Activated CD8-positive, alpha-beta memory T cell treated with anti-CD3 and anti-CD28 coated beads, Interleukin-2, amount 50 U/mL, for 24 hours (primary cell): ENCODE results near the gene COX18.

Experiments
- DNase-seq: peaks from one replicate; pipeline ENCODE4 v3.0.0-alpha.2; 2020; ENCODE audit errors: extremely low read depth

The COX18 gene

DNA sequence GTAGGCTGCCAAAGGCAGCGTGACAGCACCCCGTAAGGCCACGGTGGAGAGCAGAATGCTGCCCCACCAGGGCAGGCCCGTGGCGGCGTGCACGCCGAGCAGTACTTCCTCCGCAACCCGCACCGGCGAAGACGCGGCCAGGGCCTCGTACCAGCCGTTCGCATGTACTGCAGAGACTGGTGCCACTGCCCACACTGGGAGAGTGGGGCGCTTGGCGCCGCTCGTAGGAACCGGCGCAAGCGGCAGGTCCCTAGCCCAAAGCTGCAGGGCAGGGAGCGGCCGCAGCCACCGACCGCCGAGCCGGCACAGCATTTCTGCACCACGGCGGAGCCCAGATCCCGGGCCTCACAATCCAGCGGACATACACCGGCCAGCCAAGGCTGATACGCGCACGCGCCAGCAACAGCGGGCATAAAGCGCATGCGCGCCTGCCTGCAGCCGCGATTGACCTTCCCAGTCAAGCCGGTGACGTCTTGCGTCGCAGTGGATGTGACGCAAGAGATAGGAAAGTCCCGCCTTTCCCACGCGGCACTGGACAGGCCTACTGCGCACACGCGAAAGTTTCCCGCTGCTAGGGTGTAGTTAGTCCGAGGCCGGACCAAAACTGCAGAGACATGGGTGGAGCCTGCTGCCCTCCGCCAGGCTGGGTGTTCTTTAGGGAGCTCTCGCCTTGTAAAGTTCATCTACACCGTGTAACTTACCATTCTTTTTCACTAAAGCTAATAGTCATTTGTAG is at the start of gene COX18:
Gene COX18, minus strand, starts transcription at position 379 of the 736 bp plus-strand sequence. Its CDS starts 67 bp downstream, at position 312.
- DNase-seq: peak; percentile 87

- DNase-seq: no peak
These were observed 40.0 kb upstream of the COX18 start for GRCh38 chr4:73109493-73109892.

DNA sequence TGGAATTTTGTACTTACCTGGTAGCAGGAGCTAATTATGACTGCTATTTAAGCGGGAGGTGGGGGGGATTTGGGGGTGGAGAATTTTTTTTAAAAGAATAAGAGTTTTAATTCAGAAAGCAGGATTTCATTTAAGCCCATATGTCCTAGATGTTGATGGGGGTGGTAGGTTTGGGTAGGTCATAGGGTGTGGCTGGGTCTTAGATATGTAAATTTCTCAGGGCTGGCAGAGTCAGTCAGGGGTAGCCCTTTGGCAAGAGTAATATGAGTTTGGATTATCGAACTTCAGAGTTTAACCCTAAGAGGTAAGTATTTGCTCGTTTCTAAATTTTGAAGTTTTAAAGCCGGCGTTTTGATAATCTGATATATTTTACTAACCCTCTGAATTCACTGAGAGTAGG is 35.2 kb upstream of the COX18 start:
- no peak for DNase-seq

GRCh38 chr4:73103799-73104503 is 34.4 kb upstream of the COX18 start:
- DNase-seq: no peak

GRCh38 chr4:73099143-73099542 is 29.6 kb upstream of the COX18 start:
- DNase-seq: no peak

GRCh38 chr4:73098713-73099112 is 29.2 kb upstream of the COX18 start:
- no peak for DNase-seq

DNA sequence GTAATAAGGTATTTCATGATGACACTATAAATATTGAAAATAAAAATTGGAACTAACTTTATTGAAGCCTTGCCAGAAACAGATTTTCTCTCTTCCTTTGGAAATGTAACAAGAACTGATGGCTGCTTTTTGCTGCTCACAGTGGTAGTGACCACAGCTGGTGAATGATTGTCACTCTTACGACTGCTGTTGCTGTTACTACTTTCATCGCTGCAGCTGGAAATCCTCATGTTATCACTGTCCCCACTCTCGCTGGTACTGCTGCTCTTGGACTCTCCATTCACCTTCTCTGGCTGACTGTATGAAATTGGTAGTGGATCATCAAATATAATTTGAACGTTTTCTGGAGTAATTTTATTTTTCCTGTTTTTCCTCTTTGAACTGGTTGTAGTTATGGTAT is 28.5 kb upstream of the COX18 start:
- no peak for DNase-seq

DNA sequence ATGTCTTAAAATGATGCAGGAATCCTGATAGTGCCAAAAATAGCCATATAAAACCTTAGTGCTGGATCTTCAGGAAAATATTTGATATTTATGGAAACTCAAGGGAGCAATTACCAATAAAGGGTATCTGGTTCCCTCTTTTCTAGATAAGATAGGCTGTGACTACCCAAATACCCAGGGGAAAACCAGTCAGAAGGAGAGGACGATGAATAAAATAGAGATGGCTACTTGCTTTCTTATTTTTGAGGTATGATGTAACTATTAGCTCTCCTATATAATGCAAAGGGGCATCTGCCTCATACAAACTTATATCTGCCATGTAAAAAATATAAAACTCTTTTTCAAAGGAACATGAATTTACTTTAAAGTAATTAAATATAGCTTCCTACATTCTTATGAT is 23.4 kb upstream of the COX18 start:
- no peak for DNase-seq

- DNase-seq: no peak
These were observed 21.2 kb upstream of the COX18 start for GRCh38 chr4:73090738-73091137.

- no peak for DNase-seq
These were observed 18.4 kb upstream of the COX18 start for GRCh38 chr4:73087871-73088270.

GRCh38 chr4:73086095-73086868 is 16.8 kb upstream of the COX18 start:
- DNase-seq: no peak

GRCh38 chr4:73080789-73081188 is 11.3 kb upstream of the COX18 start:
- DNase-seq: no peak

DNA sequence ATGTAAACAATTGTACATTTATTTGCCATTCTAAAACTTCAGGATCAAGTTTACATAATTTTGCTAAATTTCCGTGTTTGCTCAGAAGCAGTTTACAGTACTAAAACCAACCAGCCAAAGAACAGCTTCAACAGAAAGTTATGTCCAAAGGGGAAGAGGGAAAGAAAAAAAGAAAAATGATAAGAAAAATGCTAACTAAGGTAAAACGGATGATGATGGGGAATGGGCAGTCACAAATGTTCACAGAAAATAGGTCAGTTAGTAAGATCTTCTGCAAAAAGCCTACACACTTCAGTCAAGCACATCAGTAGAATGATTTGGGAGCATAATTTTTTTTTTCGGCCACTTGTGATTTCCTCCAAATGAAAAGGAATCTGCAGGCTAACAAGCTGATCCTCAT is 6.3 kb upstream of the COX18 start:
- DNase-seq: no peak

DNA sequence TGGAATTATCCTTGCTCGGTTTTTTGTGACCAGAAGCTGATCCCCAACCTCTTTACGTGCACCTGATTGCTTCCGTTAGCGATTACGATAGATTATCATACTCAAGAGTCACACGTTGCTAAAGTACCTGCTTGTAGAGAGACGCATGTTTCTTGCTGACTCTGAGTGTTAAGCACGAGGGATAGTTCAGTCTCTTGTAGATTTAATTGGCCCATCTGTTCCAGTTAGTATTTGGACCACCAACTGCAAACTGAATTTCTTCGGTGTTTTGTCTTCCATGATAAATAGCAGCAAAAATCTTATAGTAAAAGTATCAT is 516 bp upstream of the COX18 start:
- DNase-seq: no peak

GRCh38 chr4:73068491-73069337 is 802 bp downstream of the COX18 start:
- no peak for DNase-seq

GRCh38 chr4:73067971-73068394 is 1.5 kb downstream of the COX18 start:
- no peak for DNase-seq

GRCh38 chr4:73066928-73067327 is 2.6 kb downstream of the COX18 start:
- no peak for DNase-seq

DNA sequence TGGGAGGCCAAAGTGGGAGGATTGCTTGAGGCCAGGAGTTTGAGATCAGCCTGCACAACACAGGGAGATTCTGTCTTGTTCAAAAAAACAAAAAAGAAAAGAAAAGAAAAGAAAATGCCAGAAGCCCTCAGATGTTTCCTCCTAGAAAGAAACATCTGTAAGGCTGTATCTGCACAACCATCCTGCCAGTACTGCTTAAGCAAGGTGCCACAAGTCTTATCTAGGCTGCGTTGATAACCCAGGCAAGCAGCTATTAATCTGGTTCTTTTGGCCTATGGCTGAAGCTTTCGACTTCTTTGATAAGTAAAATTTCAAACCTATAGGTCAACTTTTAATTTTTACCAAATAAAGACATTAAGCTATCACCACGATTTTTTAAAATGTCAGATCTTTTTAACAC is 3.1 kb downstream of the COX18 start:
- no peak for DNase-seq

- DNase-seq: no peak
These were observed 5.0 kb downstream of the COX18 start for GRCh38 chr4:73064536-73064935.

DNA sequence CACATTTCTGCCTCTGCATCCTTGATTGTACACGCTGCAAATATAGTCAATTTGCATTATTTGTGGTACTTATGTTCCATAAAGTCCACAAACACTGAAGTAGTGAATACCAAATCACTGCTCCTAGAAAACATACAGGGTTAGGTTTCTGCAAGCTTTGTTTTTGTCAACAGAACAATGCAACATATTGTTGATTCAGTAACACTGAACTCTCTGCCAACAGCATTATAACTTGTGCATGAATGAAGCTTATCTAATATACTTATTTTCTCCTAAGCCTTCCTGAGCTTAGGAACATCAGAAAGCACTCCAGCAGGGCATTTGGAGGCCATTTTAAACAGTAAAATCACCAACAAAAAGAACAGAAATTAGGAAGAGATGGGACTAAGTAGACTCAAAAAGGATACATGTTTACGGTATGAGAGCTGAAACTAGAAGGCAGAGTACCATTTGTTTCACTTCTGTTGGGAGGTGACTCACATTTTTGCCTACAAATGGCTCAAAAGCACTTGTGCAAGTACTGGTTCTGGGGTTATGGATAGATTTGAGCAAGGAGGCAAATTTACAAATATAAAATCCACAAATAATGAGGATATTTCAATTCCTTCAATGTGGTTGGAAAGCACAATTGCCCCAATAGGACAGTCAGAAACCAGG is 14.1 kb downstream of the COX18 start:
- DNase-seq: no peak

GRCh38 chr4:73053974-73054480 is 15.5 kb downstream of the COX18 start:
- DNase-seq: no peak
